ENCODE results near the gene SMYD3.
A peak's percentile ranks its signal among the peaks of the same experiment; 100 is the strongest.

The SMYD3 gene

DNA sequence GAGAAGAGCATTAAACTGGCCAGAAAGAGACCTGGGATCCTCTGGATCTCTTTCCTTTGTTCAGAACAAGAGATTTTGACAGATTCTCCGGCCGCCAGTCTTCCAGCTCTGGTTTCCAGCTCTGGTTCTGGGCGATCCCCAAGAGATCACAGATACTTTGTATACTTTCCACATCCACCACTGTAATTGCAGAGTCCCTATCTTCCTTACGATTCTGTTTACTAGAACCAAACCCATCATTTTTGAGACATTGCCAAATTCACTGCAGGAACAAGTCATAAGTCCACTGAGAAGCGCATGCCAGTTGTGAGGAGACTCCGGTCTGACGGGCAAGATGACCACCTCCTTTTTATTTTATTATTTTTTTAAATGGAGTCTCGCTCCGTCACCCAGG, 505.2 kb downstream of the SMYD3 start:
- no peak for DNase-seq

GRCh38 chr1:246001142-246001836, 505.8 kb downstream of the SMYD3 start:
- DNase-seq: no peak

DNA sequence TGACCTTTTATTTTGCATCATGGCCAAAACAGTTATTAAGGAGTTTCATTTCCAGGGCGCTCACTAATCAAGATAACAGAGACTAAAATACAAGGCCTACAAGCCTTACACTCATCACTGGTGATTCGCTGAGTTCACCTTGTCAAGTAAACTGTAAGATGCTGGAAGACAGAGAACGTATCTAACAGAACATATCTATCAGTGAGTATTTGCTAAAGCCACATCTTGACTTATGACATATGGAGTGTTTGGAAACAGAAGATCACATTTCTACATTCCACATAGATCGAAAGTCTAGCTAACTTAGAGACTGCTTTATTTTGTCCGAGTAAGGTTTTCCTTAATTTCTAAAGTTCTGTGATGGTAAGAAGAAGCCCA, 506.5 kb downstream of the SMYD3 start:
- DNase-seq: no peak

DNA sequence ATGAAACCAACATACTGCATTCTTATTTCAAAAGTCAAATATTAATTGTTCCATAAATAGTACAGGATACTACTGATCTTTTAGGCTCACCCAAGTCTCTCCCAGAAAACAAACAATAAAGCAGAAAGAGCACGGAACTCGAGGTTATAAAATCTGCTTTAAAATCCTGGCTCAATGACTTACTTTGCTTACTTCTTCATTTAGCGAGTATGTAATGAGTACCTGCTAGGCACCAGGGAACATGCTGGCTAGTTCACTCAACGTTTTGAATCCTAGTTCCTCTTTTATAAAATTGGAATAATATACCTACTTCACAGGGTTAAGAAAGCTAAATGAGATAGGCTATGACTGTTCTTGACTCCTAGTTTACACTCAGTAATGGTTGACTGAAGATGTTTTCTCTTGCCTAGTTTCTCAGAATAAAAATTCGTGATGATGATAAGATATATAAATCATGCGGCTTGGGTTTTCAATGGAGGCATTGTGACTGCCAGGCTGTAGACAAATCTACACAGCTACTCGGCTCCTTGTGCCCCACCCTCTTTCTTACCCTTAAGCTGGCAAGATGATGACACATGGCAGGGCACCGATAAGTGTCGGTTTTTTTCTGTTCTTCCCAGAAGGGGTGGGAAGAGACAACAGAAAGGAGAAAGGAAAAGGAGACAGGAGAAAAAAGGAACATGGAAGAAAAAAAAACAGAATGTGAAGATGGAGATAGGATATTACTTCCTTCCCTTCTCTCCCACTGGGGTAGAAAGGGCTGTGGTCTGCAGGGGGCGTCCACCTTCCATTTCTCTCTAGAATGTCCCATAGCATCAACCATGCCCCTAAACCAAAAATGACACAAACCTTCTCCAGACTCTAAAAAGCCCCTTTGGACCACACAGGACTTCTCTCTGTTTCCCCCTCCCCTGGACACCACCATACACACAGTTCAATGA, 507.1 kb downstream of the SMYD3 start:
- DNase-seq: no peak

DNA sequence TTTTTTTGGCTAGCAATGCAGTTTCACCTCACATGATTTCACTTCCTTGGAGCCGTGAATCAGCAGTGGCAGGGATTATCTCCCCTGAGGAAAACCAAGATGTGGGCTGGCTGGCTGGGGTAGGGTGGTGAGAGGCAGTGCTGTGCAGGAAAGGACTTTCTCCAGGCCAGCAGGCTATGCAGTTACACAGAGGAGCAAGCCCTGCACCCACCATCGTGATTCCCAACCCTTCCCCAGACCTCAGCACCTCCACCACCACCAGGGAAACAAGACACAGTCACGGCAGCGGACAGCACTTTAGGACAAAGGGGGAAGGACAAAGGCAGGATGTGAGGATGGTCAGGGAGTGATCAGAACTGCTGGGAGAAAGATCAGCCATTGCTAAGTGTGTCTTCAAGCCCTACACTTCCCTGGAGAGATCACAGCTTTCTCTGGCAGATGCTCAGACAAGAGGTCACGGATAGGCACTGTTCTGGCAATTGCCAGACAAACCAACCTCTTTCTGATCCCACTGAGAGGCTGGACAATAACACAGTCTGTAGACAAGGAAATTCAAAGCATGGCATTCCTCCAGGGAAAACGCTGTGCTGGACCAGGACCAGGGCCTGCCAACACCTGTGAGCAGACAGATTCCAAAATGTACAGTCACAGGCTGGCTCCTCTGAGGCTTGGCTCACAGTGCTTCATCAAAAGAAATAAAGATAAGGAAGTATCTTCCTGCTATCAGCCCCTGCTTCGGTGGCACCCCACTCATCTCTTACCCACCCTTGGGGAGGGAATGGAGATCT, 509.4 kb downstream of the SMYD3 start:
- peak; percentile 49 for DNase-seq

GRCh38 chr1:245996811-245997210, 510.3 kb downstream of the SMYD3 start:
- no peak for DNase-seq

DNA sequence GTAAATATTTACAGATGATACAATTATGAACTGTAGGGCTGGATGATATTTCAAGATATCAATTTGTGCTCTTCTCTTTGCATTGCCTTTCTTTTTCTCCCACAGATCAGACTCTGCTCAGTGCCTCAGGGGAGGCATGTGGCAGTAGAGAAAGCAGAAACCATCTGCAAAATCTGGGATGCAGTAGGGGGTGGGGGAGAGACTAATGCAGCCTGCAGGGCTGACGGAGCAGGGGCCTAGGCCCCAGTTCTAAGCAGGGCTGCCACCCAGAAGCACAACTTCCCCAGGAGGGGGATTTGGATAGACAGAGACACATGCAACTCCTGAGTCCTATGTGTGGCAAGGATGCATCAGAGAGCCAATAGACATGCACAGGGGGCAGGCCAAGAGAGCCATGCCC, 511.6 kb downstream of the SMYD3 start:
- DNase-seq: no peak

GRCh38 chr1:245991266-245991665, 515.8 kb downstream of the SMYD3 start:
- DNase-seq: no peak

- no peak for DNase-seq
Measured at GRCh38 chr1:245990315-245991022, 516.6 kb downstream of the SMYD3 start.

GRCh38 chr1:245988393-245989078, 518.5 kb downstream of the SMYD3 start:
- no peak for DNase-seq

GRCh38 chr1:245987997-245988392, 519.1 kb downstream of the SMYD3 start:
- DNase-seq: no peak

DNA sequence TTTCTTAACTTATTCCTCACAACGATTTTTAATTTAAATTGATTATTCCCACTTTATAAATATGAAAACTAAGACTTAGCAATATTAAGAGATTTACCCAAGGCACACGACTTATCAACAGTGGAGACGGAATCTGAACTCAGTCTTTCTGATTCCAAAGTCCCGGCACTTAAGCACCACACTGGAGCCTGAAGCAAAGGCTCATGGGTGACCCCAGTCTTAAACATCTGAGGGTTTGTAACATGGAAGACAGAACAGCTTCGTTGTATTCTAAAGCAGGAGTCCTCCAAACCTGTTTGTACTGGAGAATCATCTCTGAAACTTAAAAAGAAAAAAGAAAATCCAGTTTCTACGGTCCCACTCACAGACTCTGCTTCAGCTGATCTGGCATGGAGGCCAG, 519.5 kb downstream of the SMYD3 start:
- DNase-seq: no peak

DNA sequence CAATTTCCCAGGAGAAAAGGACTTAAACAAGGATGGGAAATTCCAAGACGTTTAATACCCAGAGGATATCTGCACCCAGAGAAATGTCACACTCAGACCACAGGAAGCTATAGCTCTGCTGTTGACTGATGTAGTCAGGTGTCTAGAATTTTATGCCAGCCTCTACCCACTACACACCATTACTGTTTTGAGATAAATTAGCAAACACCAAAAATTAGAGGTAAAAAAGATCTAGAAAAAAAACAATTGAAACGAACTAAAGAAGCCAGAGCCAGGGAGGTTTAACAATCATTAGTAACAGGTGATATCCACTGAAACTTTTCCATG, 519.9 kb downstream of the SMYD3 start:
- DNase-seq: no peak

- DNase-seq: peak; percentile 29
Measured at GRCh38 chr1:245986404-245987218, 520.5 kb downstream of the SMYD3 start.

DNA sequence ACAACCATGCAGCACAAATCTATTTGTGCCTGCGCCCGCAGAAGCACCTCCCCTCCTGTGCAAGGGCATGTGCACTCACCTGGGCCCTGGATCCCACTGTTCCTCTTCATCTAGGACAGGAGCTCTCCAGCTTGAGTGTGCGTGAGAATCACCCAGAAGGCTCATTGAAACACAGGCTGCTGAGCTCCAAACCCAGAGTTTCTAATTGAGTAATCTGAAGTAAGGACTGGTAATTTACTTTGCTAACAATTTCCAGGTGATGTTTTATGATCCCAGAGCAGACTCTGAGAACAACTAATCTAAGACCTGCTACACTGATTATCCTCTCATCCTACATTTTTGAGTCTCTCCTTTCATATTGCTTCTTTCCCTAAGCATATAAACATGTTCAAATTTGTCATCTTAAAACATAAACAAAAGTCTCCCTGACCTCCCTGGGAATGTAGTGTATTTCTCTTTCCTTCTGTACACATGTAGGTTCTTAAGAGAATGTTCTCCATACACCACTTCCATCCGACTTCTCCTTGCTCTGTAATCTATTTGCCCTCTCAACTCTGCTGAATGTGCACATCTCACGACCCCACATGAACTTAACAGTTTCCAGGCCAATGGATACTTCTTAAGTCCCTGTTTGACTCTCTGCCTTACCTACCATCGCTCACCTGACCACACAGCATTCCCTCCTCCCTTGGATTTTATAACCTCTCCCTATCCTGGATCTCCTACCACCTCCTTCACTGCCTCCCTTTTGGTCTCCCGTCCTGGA, 522.5 kb downstream of the SMYD3 start:
- DNase-seq: no peak

DNA sequence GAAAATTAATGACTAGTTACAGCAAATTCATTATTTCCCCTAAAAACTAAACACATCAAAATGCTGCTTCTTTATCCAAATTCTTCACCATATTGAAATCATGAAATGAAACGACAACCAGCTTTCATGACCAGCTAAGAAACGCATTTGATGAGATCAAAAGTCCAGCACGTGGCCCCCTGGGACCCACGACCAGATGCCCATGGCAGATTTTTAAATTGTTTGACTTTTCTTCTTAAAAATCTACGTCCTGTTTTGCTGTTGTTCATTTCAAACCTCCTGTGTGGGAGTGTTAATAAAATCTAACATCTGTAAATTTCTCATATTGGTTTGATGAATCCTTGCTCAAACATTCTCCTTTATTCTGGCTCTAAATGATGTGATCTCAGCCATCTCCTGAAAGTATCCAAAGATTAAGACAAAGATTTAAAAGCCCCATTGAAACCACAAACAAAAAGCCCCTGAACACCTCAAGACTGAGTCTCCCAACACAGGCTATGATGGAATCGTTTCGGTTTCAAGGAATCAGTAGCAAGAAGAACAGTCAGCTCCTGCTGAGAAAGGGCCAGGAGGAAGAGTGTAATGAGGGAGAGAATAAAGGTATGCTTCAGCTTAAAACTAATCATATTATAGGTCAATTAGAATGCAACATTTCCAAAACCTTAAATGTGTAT, 523.6 kb downstream of the SMYD3 start:
- DNase-seq: no peak

- DNase-seq: no peak
Measured at GRCh38 chr1:245979589-245979988, 527.5 kb downstream of the SMYD3 start.

DNA sequence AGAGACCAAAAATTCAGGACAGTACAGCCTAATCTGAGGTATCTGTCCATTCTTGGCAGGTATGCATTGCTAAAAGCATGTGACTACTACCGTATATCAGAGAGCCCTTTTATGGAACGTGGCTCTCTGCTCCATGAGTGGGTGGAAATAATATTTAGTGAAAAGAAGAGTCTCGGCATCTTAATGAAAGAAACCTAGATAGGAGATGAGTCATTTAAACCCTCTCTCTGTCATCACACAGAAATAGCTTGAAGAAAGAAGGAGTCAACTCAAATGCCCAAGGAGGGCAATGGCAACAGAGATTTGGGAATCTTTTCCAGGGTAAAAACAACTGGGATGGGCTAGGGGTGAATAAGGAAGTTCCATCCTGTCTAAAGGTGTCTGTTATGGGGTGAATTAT, 528.2 kb downstream of the SMYD3 start:
- DNase-seq: no peak

- no peak for DNase-seq
Measured at GRCh38 chr1:245972476-245972875, 534.6 kb downstream of the SMYD3 start.

GRCh38 chr1:245971711-245972085, 535.4 kb downstream of the SMYD3 start:
- no peak for DNase-seq

Data from T1000 (cell line).